T-cell (primary cell): ENCODE results near the gene CCNYL1. TPM values are rescaled to one million over a fixed set of nuclear protein-coding genes. Genes with fewer than 3 reads are reported as not detected.
"Not testable (repeated sequence)": the region's sequence is repeated elsewhere in the genome, so short reads cannot be mapped to it uniquely, and the experiment has no call there.

Experiments
- ATAC-seq, 4 experiments: fragments of 200-7000 bp in 3 of 4; fragments of 150-1000 bp in 1 of 4; cut with Tn5 transposase; replicated peaks in 1 of 4; 1 replicate in 3 of 4; 2 replicates in 1 of 4; pipeline ENCODE4 v1.10.0; 2021; ENCODE audit warnings: moderate library complexity in 3 of 4, mild to moderate bottlenecking in 2 of 4, moderate number of reproducible peaks in 1 of 4
- CTCF ChIA-PET, 2 donors: fragments of 300-600 bp; sonication (Branson Sonifier 250); formaldehyde crosslinking; loops; one replicate each; lab custom pipeline; 2022; ENCODE audit warnings: antibody characterized with exemption in 2 of 2; lab: Charles Lee
- POLR2A ChIA-PET, 2 donors: fragments of 300-600 bp; sonication (Branson Sonifier 250); formaldehyde crosslinking; loops; one replicate each; lab custom pipeline; 2022; ENCODE audit warnings: antibody characterized with exemption in 2 of 2; lab: Charles Lee
- DNase-seq, 35 experiments: peaks; one replicate each; pipeline versions ENCODE4 v3.0.0 to v3.0.0-alpha.2; 2013 to 2023
- H3K27ac ChIP-seq: one replicate; pipeline ENCODE4 v1.5.1; 2013; ENCODE audit warnings: low read length
- H3K27me3 ChIP-seq, 2 experiments: replicated peaks in 1 of 2; 1 replicate in 1 of 2; 2 replicates in 1 of 2; pipeline versions ENCODE4 v1.6.1 to v1.7.0; 2013; ENCODE audit warnings: low read length in 1 of 2, mixed read lengths in 1 of 2; ENCODE audit not compliant: control insufficient read depth in 2 of 2, insufficient read depth in 2 of 2; ENCODE audit errors: extremely low read depth in 1 of 2
- H3K36me3 ChIP-seq, 2 donors: 1 replicate in 1 of 2; 2 replicates in 1 of 2; pipeline versions ENCODE4 v1.6.1 to v1.7.0; 2013; ENCODE audit warnings: low read length in 1 of 2; ENCODE audit not compliant: control insufficient read depth in 2 of 2, insufficient read depth in 1 of 2; ENCODE audit errors: extremely low read depth in 1 of 2
- H3K4me1 ChIP-seq, 2 experiments: 1 replicate in 1 of 2; 2 replicates in 1 of 2; pipeline versions ENCODE4 v1.6.1 to v1.7.0; 2013; ENCODE audit warnings: low read length in 2 of 2, mixed read lengths in 1 of 2; ENCODE audit not compliant: insufficient read depth in 2 of 2, control insufficient read depth in 1 of 2; ENCODE audit errors: extremely low read depth in 1 of 2
- H3K4me3 ChIP-seq, 2 donors: 1 replicate in 1 of 2; 2 replicates in 1 of 2; pipeline versions ENCODE4 v1.5.1 to v1.7.0; 2013; ENCODE audit warnings: mild to moderate bottlenecking in 2 of 2, low read length in 1 of 2, moderate library complexity in 1 of 2; ENCODE audit not compliant: control insufficient read depth in 1 of 2; ENCODE audit errors: extremely low read depth in 1 of 2
- H3K9me3 ChIP-seq: 2 replicates; pipeline ENCODE4 v1.7.0; 2013
- H3K27ac Mint-ChIP-seq, 2 donors: one replicate each; pipeline ENCODE4 v1.8.0; 2020 to 2021; ENCODE audit warnings: mild to moderate bottlenecking in 2 of 2, mixed read lengths in 2 of 2
- H3K27me3 Mint-ChIP-seq, 2 donors: one replicate each; pipeline ENCODE4 v1.8.0; 2021 to 2022; ENCODE audit warnings: mixed read lengths in 2 of 2
- H3K36me3 Mint-ChIP-seq: one replicate; pipeline ENCODE4 v1.8.0; 2021; ENCODE audit warnings: mixed read lengths
- H3K4me1 Mint-ChIP-seq, 3 donors: one replicate each; pipeline ENCODE4 v1.8.0; 2020 to 2022; ENCODE audit warnings: mixed read lengths in 3 of 3, mild to moderate bottlenecking in 1 of 3
- H3K4me3 Mint-ChIP-seq, 3 donors: one replicate each; pipeline ENCODE4 v1.8.0; 2020 to 2022; ENCODE audit warnings: mild to moderate bottlenecking in 3 of 3, mixed read lengths in 3 of 3, moderate library complexity in 3 of 3
- H3K9me3 Mint-ChIP-seq, 3 donors: one replicate each; pipeline ENCODE4 v1.8.0; 2020 to 2022; ENCODE audit warnings: mixed read lengths in 3 of 3
- WGBS: methylation state at CpG from one replicate; pipeline ENCODE4 v1.1.5; 2013; ENCODE audit warnings: missing lambda C conversion rate; ENCODE audit not compliant: insufficient coverage; 5-methylcytosine and 5-hydroxymethylcytosine counted together
- total RNA-seq, 35 experiments: library from RNA in 6 of 35; stranded (reverse) in 6 of 35; fragments of 120-200 nt in 1 of 35; gene quantifications; one replicate each; pipeline versions ENCODE4 v1.2.1 to v1.2.4 and lab custom pipeline; 2013 to 2026

The CCNYL1 gene
- total RNA-seq, 5 donors from 2014 or later (not counting 1 experiment from before 2014, with no cell fraction given), result 9.0 to 13.6 (median 11.0) TPM

GRCh38 chr2:207694811-207695281, 16.6 kb upstream of the CCNYL1 start:
- H3K9me3 Mint-ChIP-seq, result no peaks in the 10 kb centered on the region
- CTCF ChIA-PET, result interaction anchor here (0.6 to 1.7 kb wide), 4 partner anchors 16 to 251 kb away, joined by 3 to 6 read pairs (median 4); partner anchors contain the start of gene CCNYL1 (in 1 of the 2)

GRCh38 chr2:207695293-207695692, 16.1 kb upstream of the CCNYL1 start:
- Mint-ChIP-seq H3K4me3 (no peak overlapping the region), H3K9me3 (no peaks in the 10 kb centered on the region), H3K27me3 (peaks cover 0 to 2% of the 10 kb centered on the region in 2 donors), H3K36me3 (no peaks in the 10 kb centered on the region), H3K4me1 (peaks cover 0 to 4% (median 3%) of the 10 kb centered on the region in 3 donors), H3K27ac (no peak overlapping the region)
- ChIA-PET CTCF (no interaction called here), POLR2A (no interaction called here)
- DNase-seq (no peak), ATAC-seq (no peak)
- no CpG with 5 or more reads among the region's 4 CpGs for WGBS
- Histone ChIP-seq H3K4me3 (no peak overlapping the region), H3K9me3 (no peaks in the 10 kb centered on the region), H3K4me1 (no peaks in the 10 kb centered on the region), H3K27me3 (peaks cover 0 to 4% of the 10 kb centered on the region in 2 experiments), H3K27ac (no peak overlapping the region), H3K36me3 (no peaks in the 10 kb centered on the region)

More at GRCh38 chr2:207694811-207695281, 16.6 kb upstream of the CCNYL1 start:
- Histone ChIP-seq H3K27me3 (peaks cover 0 to 4% of the 10 kb centered on the region in 2 experiments), H3K9me3 (no peaks in the 10 kb centered on the region), H3K36me3 (no peaks in the 10 kb centered on the region), H3K4me1 (no peaks in the 10 kb centered on the region), H3K4me3 (no peak overlapping the region), H3K27ac (no peak overlapping the region)
- H3K36me3 Mint-ChIP-seq, result no peaks in the 10 kb centered on the region
- H3K27ac Mint-ChIP-seq, result no peak overlapping the region
- DNase-seq, result no peak
- H3K4me1 Mint-ChIP-seq, result peaks cover 0 to 4% (median 3%) of the 10 kb centered on the region in 3 donors
- no CpG with 5 or more reads among the region's 4 CpGs for WGBS
- POLR2A ChIA-PET, result interaction anchor here in 1 of 2 donors (0.5 kb wide), 1 partner anchor 10 kb away, joined by 4 read pairs; no protein-coding TSS in a partner anchor
- H3K27me3 Mint-ChIP-seq, result peaks cover 0 to 2% of the 10 kb centered on the region in 2 donors
- ATAC-seq, result no peak
- no peak overlapping the region for H3K4me3 Mint-ChIP-seq

GRCh38 chr2:207696911-207697310, 14.5 kb upstream of the CCNYL1 start:
- CTCF ChIA-PET, H3K27ac Mint-ChIP-seq, H3K4me3 Mint-ChIP-seq, DNase-seq, H3K36me3 Mint-ChIP-seq, H3K4me1 ChIP-seq, H3K36me3 ChIP-seq, H3K4me1 Mint-ChIP-seq, H3K27me3 Mint-ChIP-seq, ATAC-seq, POLR2A ChIA-PET, H3K27ac ChIP-seq, H3K27me3 ChIP-seq, H3K9me3 ChIP-seq, H3K4me3 ChIP-seq, H3K9me3 Mint-ChIP-seq: not testable (repeated sequence)
- 87% methylated on average over 5 of the region's 5 CpGs for WGBS

GRCh38 chr2:207697411-207697810, 14.0 kb upstream of the CCNYL1 start:
- no peaks in the 10 kb centered on the region for H3K36me3 ChIP-seq
- CTCF ChIA-PET, result no interaction called here
- peaks cover 0 to 1% (median 0%) of the 10 kb centered on the region in 3 donors for H3K4me1 Mint-ChIP-seq
- H3K27ac Mint-ChIP-seq, result no peak overlapping the region
- 78% methylated on average over 1 of the region's 1 CpG for WGBS
- POLR2A ChIA-PET, result no interaction called here
- ATAC-seq (no peak), DNase-seq (no peak)
- H3K4me1 ChIP-seq, result no peaks in the 10 kb centered on the region
- H3K27me3 Mint-ChIP-seq, result peaks cover 0 to 2% of the 10 kb centered on the region in 2 donors
- H3K4me3 ChIP-seq, result no peak overlapping the region
- H3K4me3 Mint-ChIP-seq, result no peak overlapping the region
- no peak overlapping the region for H3K27ac ChIP-seq
- H3K9me3 Mint-ChIP-seq, result no peaks in the 10 kb centered on the region
- H3K36me3 Mint-ChIP-seq, result no peaks in the 10 kb centered on the region
- peaks cover 0 to 5% of the 10 kb centered on the region in 2 experiments for H3K27me3 ChIP-seq
- no peaks in the 10 kb centered on the region for H3K9me3 ChIP-seq

GRCh38 chr2:207698301-207698700, 13.1 kb upstream of the CCNYL1 start:
- H3K27ac Mint-ChIP-seq, result no peak overlapping the region
- no peaks in the 10 kb centered on the region for H3K36me3 Mint-ChIP-seq
- no peaks in the 10 kb centered on the region for H3K9me3 Mint-ChIP-seq
- WGBS, result 100% methylated on average over 3 of the region's 5 CpGs
- ATAC-seq, result no peak
- peaks cover 0 to 5% of the 10 kb centered on the region in 2 experiments for H3K27me3 ChIP-seq
- H3K9me3 ChIP-seq, result no peaks in the 10 kb centered on the region
- no peaks in the 10 kb centered on the region for H3K4me1 Mint-ChIP-seq
- H3K27me3 Mint-ChIP-seq, result peaks cover 0 to 2% of the 10 kb centered on the region in 2 donors
- no peak for DNase-seq
- H3K4me3 Mint-ChIP-seq, result no peak overlapping the region
- H3K27ac ChIP-seq, result no peak overlapping the region
- ChIA-PET POLR2A (no interaction called here), CTCF (no interaction called here)
- H3K36me3 ChIP-seq, result no peaks in the 10 kb centered on the region
- no peak overlapping the region for H3K4me3 ChIP-seq
- H3K4me1 ChIP-seq, result no peaks in the 10 kb centered on the region

GRCh38 chr2:207704078-207704477, 7.4 kb upstream of the CCNYL1 start:
- Histone ChIP-seq H3K27me3 (peaks cover 0 to 5% of the 10 kb centered on the region in 2 experiments), H3K27ac (no peak overlapping the region), H3K4me1 (no peaks in the 10 kb centered on the region), H3K9me3 (no peaks in the 10 kb centered on the region), H3K36me3 (no peaks in the 10 kb centered on the region), H3K4me3 (no peak overlapping the region)
- H3K4me3 Mint-ChIP-seq, result no peak overlapping the region
- no peaks in the 10 kb centered on the region for H3K36me3 Mint-ChIP-seq
- no peak overlapping the region for H3K27ac Mint-ChIP-seq
- DNase-seq (no peak), ATAC-seq (no peak)
- no peaks in the 10 kb centered on the region for H3K27me3 Mint-ChIP-seq
- H3K9me3 Mint-ChIP-seq, result no peaks in the 10 kb centered on the region
- POLR2A ChIA-PET, result no interaction called here
- no CpG with 5 or more reads among the region's 3 CpGs for WGBS
- CTCF ChIA-PET, result interaction anchor here (0.5 to 1.0 kb wide), 3 partner anchors 10 to 47 kb away, joined by 3 to 4 read pairs (median 4); no protein-coding TSS in a partner anchor
- H3K4me1 Mint-ChIP-seq, result peaks cover 0 to 1% (median 0%) of the 10 kb centered on the region in 3 donors
